ENCODE results near the gene CLDN24.
"Not testable (repeated sequence)": the region's sequence is repeated elsewhere in the genome, so short reads cannot be mapped to it uniquely, and the experiment has no call there.

Gene CLDN24

DNA sequence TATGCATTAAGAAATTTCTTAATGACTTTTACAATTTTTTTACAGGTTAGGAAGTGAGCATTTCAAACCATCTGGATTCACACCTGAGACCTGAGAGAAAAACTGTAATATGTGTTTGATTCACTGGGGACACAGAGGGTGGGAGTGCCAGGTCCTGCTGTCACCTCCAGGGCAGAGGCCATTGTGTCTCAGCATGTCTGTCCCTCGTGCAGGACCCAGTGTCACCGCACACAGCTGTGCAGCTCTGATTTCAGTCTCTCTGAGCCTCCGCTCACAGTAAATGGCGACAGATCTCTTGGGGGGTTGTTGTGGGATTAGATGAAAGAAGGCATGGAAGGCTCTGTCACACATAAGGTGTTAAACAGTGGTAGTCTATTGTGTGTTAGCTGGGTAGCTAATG is 23.0 kb upstream of the CLDN24 start:
- no peak for DNase-seq

DNA sequence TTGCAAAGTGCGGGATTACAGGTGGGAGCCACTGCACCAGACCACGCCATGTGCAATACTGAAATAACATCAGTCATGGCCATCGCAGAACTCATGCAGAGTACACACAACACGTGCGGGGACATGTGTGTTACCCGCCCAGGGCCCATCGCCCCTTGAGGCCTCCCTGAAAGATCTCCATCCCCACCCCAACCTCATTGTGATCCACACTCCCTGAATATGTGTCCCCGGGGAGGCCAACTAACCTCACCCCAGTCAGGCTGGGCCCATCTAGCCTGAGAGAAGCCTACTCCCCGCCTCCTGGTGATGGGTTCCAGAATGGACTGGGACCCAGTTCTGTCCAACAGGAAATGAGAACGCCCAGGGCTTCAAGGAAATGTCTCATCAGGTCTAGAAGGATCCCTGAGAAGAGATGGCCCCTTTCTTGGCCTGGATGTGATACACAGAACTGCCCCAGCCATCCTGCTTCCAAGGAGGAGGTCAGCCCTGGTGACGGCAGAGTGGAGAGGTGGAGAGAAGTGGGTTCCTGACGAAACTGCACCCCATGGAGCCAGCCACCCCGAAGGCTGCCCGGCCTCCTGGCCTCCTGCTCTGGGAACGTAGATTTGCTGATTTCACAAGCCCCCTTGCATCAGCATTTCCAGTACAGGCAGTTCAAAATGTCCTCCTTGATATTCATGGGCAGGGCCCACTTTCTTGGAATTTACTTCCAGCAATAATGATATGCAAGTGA is 22.5 kb upstream of the CLDN24 start:
- no peak for DNase-seq

DNA sequence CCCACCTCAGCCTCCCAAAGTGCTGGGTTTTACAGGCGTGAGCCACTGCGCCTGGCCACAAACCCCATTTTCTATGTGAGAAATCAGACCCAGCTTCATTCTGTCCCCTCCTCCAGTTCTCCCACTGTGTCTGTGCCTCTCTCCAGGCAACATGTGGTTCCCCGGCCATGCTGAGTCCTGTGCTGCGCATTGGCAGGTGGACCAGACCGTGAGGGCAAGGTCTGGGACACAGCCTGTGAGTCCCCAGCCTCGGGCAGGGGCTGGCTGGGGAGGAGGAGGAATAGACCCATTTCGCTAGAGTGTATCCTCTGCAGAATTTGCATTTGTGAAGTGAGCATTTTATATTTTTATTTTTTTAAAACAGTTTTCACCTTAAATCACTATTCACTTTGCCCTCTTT is 21.5 kb upstream of the CLDN24 start:
- DNase-seq = no peak

DNA sequence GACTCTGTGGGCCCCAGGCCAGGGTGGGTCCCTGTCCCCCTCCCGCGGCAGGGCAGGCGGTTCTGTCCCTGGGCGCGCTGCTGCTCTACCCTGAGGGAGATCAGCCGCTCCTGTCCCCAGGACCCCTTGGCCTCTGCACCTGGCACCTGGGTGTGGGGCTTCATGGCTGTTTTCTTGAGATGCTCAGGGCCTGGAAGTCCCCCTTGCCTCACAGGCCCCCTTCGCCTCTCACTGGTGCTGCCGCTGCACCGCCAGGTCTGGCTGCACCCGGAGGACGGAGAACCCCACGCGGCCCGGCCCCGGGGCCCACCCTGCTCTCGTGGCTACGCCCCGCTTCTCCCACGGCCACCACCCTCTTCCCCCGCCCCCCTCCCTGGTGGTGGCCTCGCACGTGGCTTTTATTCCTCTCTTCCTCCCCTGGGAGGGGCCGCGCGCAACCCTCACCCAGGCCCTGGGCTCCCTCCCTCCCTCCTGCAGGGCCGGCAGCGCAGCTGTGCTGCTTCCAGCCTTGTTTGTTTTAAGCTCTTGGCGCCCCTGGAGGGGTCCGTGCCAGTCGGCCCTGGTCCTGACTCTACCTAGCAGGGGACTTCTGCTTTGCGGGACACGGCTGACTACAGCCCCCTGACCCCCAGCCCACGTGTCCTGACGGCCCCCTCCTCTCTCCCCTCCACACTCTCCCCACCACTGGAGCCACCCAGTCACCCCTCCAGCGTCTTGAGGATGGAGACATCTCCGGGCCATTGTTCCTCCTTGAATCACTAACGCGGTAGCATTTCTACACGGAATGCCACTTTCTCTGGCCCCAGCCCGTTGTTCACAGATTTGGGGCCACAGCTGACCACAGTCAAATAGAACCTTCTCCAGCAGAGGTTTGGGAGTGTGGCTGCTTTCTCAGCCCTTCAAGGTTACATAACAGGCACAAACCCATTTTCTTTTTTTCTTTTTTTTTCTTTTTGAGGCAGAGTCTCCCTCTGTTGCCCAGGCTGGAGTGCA is 20.6 kb upstream of the CLDN24 start:
- DNase-seq = no peak

DNA sequence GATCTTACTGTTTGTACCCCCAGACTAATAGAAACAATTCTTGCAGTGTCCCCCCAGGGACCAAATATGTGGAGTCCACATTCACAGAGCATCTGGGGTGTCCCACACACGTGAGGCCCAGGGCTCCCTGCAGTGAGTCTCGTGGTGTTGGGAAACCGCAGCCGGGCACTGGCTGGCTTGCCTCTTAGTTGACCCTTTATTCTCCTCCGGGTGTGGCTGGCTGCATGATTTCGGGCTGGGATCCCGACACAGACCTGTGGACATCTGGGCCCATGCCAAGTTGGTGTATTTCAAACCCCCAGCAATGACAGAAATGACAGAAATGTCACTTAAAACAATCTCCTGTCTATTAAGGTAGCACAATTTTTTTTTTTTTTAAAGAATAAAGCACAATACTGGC is 15.6 kb upstream of the CLDN24 start:
- no peak for DNase-seq

DNA sequence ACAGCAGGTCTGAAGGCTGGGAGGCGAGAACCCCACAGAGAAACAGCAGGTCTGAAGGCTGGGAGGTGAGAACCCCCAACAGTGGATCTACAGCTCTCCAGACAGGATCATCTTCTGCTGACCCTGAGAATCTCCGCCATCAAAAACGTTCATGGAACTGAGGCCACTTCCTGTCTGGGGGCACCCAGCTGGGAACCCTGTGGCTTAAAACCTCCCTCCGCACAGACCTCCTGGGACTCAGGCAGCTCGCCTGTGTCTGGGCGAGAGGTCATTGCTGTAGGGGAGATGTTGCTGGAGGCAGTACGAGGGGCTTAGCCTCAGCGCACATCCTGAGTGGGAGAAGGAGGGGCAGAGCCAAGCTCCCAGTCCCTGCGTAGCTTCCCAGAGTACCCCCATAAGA is 15.1 kb upstream of the CLDN24 start:
- no peak for DNase-seq

DNA sequence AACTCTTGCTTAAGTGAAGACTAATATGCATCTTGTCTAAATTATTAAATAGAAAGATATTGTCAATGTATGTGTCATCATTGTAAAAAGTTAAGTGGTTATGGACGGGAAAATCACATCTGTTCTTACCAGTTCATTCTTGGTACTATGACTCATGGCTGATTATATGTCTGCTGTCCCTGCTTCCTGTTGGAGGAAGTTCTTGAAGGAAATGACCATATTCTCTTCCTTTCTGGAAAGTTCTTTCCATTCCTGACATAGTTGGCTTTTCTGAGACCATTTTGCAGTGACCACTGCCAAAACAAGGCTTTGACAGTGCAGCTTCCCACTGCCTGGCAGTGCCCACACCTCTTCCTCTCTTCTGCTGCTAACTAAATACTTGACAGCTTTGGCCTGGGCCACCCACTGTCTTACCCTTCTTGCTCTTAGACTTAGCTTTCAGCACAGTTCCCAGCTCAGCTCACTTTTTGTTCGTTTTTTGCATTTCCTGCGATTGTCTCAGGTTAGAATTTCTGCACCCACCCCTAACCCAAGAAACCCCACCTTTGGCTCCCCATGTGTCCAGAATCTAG is 13.2 kb upstream of the CLDN24 start:
- no peak for DNase-seq

DNA sequence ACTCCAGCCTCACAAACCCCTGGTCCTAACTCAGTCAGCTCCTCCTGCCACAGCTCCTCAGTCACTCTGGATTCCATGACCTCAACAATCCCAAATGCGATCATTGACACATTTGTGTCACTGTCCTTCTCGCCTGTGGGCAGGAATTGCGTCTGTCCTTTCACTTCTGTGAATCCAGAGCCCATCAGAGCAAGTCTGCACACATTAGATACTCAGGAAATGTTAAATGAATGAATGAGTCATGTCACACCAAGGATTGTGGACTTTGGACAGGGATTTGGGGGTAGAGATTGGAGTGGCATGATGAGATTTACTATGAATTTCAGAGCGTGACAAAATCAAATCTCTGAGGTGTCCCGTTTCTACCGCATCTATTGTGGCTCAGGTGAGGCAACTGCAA is 11.8 kb upstream of the CLDN24 start:
- no peak for DNase-seq

DNA sequence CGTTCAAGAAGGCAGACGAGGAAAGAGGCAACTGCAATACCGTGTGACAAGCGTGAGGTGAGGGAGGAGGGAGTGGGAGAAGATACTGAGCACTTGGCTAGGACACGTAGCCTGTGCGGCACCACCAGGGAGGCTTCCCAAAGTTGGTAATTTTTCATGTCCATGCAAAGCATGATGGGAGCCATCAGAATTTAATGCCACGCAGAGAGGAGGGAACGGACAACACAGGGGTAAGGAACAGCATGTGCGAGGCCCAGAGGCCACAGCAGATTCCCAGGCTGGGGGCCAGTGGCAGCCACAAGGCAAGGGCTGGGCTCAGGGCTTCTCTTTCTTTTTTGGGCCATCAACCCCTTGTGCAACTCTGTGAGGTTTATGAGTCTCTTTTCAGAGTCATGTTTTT is 11.0 kb upstream of the CLDN24 start:
- no peak for DNase-seq

DNA sequence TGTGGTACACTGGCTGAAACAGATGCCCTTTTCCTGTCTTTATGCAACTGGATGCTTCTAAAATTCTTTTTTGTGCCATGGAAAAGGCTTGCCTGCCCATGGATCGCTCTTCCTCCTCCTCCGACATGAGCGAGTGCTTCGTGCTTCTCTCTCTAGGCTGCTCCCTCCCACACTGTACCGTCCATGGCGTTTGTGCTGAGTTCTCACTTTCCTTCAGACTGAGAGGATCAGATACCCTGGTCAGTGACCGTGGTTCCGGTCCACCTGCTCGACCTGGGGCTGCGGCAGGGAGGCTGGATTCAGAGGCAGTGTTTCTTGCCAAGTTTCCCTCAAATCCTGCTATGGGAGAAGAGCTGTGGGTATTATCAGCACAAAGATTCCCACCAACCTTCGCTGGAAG is 10.2 kb upstream of the CLDN24 start:
- DNase-seq = no peak

DNA sequence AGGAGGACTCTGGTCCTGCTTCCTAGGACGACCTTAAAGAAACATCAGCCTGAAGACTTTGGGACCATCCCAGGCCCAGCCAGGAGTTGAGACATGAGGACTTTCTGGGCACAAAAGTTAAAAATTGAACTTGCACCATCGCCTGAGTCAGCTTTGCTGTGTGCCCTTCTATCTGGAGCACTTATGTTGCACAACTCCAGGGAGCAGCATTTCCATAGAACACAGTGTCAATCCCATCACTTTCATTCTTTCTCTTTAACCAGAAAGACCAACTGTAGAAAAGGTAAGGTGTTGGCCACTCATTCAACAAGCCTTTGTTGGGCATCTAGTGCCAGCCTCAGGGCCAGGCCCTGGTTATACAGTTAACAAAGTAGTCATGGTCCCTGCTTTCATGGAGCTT is 8.6 kb upstream of the CLDN24 start:
- DNase-seq = no peak

DNA sequence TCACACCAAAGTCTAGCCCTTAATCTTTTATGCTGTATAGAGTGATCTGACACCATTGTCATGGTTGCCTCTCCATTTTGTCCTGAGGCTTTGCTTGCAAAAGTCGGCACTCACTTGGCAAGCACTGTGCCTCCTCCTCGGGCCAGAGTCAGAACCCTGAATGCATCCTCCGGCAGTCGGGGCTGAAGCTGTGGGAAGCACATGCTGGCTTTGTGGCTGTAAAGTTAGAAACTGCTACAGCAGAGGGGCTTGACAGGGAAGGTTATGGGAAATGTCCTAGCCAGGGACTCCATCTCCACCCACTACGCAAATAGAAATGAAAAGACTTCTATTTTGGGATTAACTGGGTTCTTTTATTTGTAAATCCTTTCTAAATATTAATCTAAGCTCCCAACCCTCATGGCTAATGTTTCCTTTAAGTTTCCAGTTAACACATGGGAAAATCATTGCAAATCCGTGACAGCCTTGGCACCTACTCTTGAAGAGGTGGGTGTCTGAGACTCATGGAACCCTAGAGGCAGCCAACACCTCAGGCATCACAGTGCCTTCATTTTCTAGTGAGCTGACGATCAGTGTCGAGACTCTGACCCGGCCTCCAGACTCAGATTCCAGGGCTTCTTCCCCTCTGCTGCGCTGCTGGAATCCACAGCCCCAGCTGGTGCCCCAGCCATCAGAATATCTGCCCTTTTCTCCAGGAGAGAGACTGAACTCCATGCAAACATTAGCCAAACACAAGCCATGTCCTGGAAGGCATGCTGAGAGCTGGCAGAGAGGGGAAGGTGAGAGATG is 7.9 kb upstream of the CLDN24 start:
- DNase-seq = no peak

DNA sequence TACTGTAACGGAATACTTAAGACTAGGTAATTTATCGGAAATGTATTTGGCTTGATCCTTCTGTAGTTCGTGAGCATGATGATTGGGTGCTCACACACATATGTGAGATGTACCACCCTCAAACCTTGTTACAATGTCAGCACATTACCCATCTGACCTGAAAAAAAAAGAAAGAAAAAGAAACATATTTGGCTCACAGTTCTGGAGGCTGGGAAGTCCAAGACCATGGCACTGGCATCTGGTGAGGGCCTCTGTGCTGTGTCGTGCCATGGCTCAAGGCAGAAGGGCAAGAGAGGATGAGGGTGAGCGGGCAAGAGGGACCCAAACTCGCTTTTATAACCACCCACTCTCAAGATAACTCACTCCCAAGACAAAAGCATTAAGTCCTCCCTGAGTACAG is 7.0 kb upstream of the CLDN24 start:
- DNase-seq = no peak

DNA sequence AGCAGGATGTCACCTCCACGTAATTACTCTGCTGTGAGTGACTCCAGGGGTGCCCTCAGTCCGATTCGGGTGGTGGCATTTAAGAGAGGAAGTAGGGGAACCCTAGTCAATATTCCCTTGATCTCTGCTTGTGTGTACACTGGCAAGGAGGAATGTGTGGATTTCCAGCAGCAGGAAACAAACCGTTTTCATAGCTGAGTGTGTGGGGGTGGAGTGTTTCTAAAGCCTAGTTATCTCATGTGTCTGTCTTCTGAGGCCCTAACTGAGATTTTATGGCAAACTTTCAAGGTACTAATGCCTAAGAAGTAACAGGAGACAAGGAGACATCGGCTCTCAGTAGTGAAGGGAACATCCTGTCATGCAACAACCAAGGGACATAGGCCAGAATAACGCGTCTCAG is 6.6 kb upstream of the CLDN24 start:
- no peak for DNase-seq

DNA sequence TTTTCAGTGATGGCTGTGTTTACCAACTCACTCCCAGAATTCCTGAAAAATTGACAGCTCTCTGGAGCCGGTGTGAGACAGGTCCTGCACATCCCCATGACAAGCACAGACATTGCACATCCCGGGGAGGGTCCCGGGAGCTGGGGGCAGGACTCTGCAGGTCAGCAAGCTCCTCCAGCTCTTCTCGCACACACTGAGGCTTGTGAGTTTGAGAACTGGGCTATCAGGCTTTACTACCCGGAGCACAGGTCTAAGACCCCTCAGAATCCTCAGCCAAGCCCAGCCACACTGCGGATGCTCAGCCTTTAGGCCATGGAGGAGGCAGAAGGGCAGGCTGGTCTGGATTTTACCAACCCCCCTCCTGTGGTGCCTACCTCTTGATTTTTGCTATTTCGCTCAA is 5.6 kb upstream of the CLDN24 start:
- DNase-seq = no peak

DNA sequence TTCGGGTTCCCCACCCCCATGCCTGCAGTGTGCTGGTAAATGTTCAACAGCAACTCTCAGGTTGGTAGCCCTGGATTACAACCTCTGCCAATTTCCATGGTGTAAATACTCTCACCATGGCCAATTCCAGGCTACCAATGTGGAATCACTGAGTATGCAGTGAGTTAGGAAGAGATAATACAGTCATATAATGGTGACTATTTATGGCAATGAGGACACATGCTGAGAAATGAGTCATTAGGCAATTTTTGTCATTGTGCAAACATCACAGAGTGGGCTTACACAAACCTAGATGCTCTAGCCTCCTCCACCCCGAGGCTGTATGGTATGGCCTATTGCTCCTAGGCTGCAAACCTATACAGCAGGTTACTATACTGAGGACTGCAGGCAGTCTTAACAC is 4.6 kb upstream of the CLDN24 start:
- no peak for DNase-seq

DNA sequence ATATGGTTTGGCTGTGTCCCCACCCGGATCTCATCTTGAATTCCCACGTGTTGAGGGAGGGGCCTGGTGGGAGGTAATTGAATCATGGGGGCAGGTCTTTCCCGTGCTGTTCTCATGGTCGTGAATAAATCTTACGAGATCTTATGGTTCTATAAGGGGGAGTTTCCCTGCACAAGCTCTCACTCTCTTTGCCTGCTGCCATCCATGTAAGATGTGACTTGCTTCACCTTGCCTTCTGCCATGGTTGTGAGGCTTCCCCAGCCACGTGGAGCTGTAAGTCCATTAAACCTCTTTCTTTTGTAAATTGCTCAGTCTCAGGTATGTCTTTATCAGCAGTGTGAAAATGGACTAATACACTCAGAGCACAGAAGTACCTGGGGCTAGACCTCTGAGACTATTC is 4.2 kb upstream of the CLDN24 start:
- DNase-seq = not testable (repeated sequence)

DNA sequence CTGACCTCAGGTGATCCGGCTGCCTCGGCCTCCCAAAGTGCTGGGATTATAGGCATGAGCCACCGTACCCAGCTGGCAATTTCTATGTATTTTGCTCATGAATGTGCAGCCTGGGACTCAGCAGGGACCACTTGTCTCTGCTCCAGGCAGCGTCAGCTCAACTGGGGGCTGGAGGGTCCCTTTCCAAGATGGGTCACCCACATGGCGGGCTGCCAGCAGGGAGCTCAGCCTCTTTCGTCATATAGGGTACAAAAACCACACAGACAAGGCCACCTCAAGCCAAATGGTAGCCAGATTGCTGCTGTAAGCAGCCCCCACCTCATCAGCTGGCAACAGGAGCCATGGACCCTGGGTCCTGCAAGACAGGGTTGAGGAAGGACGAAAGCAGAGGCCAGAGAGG is 2.4 kb upstream of the CLDN24 start:
- DNase-seq = no peak

DNA sequence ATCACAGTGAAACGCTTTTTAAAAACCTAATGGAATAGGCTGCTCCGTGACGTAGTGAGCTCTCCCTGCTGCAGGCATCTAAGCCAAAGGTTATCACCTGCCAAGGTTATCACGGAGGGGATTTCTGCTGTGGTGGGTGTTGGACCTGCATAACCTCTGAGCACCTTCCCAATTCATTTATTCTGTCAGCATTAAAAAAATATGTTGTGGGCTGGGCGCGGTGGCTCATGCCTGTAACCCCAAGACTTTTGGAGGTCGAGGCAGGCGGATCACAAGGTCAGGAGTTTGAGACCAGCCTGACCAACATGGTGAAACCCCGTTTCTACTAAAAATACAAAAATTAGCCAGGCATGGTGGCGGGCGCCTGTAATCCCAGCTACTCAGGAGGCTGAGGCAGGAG is 1.8 kb upstream of the CLDN24 start:
- not testable (repeated sequence) for DNase-seq

DNA sequence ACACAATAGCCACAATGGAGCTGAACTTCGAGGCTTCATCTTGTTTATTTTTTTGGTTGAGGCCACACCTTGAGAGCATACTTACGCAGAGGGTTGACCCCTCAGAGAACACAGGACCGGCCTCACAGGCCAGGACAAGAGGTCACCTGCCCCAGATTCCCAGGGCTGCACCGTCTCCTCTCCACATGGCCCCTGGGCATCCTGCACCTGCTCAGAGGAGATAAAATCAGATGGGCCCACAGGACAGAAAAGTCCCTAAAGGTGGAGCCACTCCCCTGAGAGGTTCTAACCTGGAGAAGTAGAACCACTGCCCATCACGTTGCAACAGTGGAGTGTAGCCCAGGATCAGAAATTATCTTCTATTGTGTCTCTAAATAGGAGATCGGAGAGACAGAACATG is 1.1 kb upstream of the CLDN24 start:
- no peak for DNase-seq

DNA sequence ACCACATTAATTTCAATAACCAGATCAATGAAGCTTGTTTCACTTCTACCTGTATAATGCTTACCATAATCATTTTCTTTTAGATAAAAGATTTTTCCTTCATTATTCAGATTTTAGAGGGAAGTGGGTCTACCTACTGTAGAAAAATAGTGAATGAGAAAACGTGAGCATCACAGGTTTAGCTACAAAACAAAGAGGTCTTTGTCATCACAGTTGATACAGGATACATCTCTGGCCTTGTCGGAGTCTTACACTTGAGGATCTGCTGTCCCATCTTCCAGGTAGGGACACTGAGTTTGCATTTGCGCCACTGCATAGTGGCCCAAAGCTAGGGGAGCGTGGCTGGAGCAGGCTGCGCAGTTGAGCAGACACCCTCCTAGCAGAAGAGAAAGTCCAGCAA is 710 bp downstream of the CLDN24 start:
- no peak for DNase-seq

DNA sequence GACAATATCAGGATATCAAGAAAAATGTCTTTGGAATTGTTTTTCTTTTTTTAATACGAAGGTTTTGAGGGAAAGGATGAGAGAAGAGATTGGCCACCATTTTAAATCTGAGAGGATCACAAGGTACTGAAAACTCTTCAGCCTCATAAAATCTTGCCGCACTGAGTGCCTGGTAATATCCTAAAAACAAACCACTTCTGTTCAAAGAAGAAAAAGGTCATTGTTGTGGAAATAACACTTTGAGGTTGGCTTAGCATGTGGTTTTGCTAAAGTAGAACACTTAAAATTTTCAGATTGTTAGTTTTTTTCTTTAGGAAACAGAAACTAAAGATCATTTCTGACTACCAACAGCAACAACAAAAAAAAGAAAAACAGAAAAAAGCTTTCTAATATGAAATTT is 1.1 kb downstream of the CLDN24 start:
- DNase-seq = no peak
